ENCODE data around the gene TBX4. TPM values are rescaled to one million over a fixed set of nuclear protein-coding genes. Genes with fewer than 3 reads are reported as not detected.

The TBX4 gene
- total and polyA plus RNA-seq, 2 of the 13 experiments (the other 11 are each of a cell fraction or from before 2014, with no cell fraction given) = 0.11 to 1.1 TPM

DNA sequence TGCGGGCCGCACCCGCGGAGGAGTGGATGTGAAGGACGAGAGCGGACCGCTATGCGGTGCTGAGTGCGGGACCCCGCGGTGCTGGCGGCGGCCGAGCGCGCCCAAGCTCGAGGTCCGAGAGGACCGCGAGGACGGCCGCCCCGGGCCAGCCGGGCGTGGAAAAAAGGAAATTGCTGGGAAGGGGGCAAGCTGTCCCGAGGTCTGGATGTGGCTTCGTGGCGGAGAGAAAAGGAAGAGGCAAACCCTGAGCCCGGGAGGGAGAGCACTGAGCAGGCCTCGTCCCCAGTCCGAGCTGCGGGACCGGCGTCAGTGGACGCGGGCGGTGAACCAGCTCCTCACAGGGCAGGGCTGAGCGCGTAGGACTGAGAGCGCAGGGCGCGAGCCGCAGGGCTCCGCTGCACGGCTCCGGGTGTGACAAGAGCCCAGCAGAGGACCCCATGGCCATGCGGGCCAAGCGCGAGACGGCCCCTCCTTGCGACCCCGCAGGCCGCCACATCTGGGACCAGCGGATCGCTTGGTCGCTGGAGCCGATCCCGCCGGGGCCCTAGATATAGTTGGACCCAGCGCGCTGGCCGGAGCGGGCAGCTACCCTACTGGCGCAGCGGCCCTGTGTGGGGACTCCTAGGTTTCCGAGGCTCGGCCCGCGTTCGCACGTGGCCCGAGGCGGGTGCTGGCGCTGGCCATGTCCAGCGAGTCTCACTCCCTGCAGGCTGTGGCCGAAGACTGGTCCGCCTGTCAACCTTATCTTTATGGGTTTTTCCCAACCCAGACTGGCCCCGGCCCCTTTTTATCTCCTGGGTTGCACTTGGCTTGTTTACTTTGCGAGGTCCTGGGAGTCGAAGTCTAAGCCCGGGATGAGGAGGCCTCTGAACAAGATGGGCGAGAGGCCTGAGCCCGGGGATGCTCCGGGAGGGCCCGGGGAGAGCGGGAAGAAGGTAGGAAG is 2.4 kb downstream of the TBX4 start:
- WGBS (ENCODE audit: low lambda C conversion rate) = 73% methylated on average over 69 of the region's 86 CpGs
- Histone ChIP-seq H3K4me3 (replicated peaks in 1 of 3; ENCODE audit: insufficient read depth in 1 of 3, low read depth in 2 of 3, low read length in 3 of 3) (no peak overlapping the region; a peak in 1 of 6 replicates), H3K4me2 (ENCODE audit: low read depth, low read length) (peak overlapping the region; percentile 14; the same call in 1 of the 2 replicates), H3K27me3 (ENCODE audit: control insufficient read depth in 1 of 2, insufficient read depth in 2 of 2, low read length in 2 of 2) (no peaks in the 10 kb centered on the region), H3K9me3 (ENCODE audit: low read length) (no peaks in the 10 kb centered on the region), H3K4me1 (ENCODE audit: insufficient read depth, low read length) (peaks cover 37% of the 10 kb centered on the region), H3K9ac (ENCODE audit: insufficient read depth, low read depth, low read length) (no peak overlapping the region), H3K36me3 (replicated peaks in 1 of 2; ENCODE audit: control insufficient read depth in 1 of 2, insufficient read depth in 2 of 2, low read length in 2 of 2) (no peaks in the 10 kb centered on the region), H3K27ac (ENCODE audit: extremely low read length, insufficient read depth, low read length) (peak overlapping the region; percentile 15), H3K79me2 (ENCODE audit: insufficient read depth, low read length) (no peaks in the 10 kb centered on the region), H4K20me1 (ENCODE audit: insufficient read depth, low read length) (no peaks in the 10 kb centered on the region), H2AFZ (ENCODE audit: low read length) (no peak overlapping the region)
- DNase-seq (ENCODE audit: low spot score) (peak; percentile 88), FAIRE-seq (peak; percentile 62), ATAC-seq (peak; percentile 85)
- in situ Hi-C loops (cut with HindIII; ENCODE audit: extremely low pct_ligation_motif_present, low pct_unique_long_range_greater_than_20kb) (no loop called here), intact Hi-C loops (cut with micrococcal nuclease; ENCODE audit: unreplicated experiment) (loop anchor here (1.0 to 5.0 kb wide), 2 partner anchors 27 to 38 kb away; no protein-coding TSS in a partner anchor)
- CTCF ChIA-PET (ENCODE audit: low intra/inter-chr PET ratio, low total read pairs) = no interaction called here
- no TSS peak for BruUV-seq (replicated peaks)
- POLR2A ChIA-PET = no interaction called here
- TF ChIP-seq RBM22 (optimal IDR thresholded peaks at IDR 0.05; ENCODE audit: low read length) (no peak), ZBTB1 (CRISPR knock-in tag; IDR thresholded peaks at IDR 0.05; ENCODE audit: borderline replicate concordance) (no peak), SMAD9 (CRISPR knock-in tag; IDR thresholded peaks at IDR 0.05) (no peak), XBP1 (CRISPR knock-in tag; IDR thresholded peaks at IDR 0.05) (no peak), ZFP62 (CRISPR knock-in tag; IDR thresholded peaks at IDR 0.05) (no peak), FOXK1 (CRISPR knock-in tag; IDR thresholded peaks at IDR 0.05; ENCODE audit: borderline replicate concordance, low read depth) (peak; percentile 66), ELF4 (CRISPR knock-in tag; IDR thresholded peaks at IDR 0.05; ENCODE audit: borderline replicate concordance) (no peak), ZNF766 (CRISPR knock-in tag; IDR thresholded peaks at IDR 0.05; ENCODE audit: borderline replicate concordance) (0 out of 2 replicates have a peak, but pooled peaks have one; percentile 62), RBM39 (IDR thresholded peaks at IDR 0.05; ENCODE audit: low read depth, low read length, poor library complexity, severe bottlenecking) (peak; percentile 20), YY1 (IDR thresholded peaks at IDR 0.05; ENCODE audit: insufficient read depth, insufficient replicate concordance, low read depth, low read length) (peak; percentile 54), SYNCRIP (IDR thresholded peaks at IDR 0.05; ENCODE audit: insufficient read depth, low read depth, low read length) (no peak), ZNF775 (CRISPR knock-in tag; IDR thresholded peaks at IDR 0.05; ENCODE audit: borderline replicate concordance) (no peak), MED8 (CRISPR knock-in tag; IDR thresholded peaks at IDR 0.05; ENCODE audit: insufficient replicate concordance) (no peak), MBNL3 (CRISPR knock-in tag; conservative IDR thresholded peaks at IDR 0.05) (no peak), ZNF317 (CRISPR knock-in tag; IDR thresholded peaks at IDR 0.05) (no peak), HCFC1 (IDR thresholded peaks at IDR 0.05; ENCODE audit: low read depth, low read length) (no peak), RFX5 (IDR thresholded peaks at IDR 0.05; ENCODE audit: low read depth, low read length) (no peak)
- TF ChIP-seq, protein P1, sequence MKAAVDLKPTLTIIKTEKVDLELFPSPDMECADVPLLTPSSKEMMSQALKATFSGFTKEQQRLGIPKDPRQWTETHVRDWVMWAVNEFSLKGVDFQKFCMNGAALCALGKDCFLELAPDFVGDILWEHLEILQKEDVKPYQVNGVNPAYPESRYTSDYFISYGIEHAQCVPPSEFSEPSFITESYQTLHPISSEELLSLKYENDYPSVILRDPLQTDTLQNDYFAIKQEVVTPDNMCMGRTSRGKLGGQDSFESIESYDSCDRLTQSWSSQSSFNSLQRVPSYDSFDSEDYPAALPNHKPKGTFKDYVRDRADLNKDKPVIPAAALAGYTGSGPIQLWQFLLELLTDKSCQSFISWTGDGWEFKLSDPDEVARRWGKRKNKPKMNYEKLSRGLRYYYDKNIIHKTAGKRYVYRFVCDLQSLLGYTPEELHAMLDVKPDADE (CRISPR knock-in tag; IDR thresholded peaks at IDR 0.05) = no peak
- TF ChIP-seq, protein P2, sequence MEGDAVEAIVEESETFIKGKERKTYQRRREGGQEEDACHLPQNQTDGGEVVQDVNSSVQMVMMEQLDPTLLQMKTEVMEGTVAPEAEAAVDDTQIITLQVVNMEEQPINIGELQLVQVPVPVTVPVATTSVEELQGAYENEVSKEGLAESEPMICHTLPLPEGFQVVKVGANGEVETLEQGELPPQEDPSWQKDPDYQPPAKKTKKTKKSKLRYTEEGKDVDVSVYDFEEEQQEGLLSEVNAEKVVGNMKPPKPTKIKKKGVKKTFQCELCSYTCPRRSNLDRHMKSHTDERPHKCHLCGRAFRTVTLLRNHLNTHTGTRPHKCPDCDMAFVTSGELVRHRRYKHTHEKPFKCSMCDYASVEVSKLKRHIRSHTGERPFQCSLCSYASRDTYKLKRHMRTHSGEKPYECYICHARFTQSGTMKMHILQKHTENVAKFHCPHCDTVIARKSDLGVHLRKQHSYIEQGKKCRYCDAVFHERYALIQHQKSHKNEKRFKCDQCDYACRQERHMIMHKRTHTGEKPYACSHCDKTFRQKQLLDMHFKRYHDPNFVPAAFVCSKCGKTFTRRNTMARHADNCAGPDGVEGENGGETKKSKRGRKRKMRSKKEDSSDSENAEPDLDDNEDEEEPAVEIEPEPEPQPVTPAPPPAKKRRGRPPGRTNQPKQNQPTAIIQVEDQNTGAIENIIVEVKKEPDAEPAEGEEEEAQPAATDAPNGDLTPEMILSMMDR (CRISPR knock-in tag; IDR thresholded peaks at IDR 0.05) = no peak
- TF ChIP-seq, protein P3, sequence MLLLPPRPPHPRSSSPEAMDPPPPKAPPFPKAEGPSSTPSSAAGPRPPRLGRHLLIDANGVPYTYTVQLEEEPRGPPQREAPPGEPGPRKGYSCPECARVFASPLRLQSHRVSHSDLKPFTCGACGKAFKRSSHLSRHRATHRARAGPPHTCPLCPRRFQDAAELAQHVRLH (CRISPR knock-in tag; IDR thresholded peaks at IDR 0.05; ENCODE audit: borderline replicate concordance, low read depth) = no peak

Data from HepG2 (cell line).